Right lobe of liver (tissue), 6 donors: ENCODE measurements around the gene GPC5. TPM values are rescaled to one million over a fixed set of nuclear protein-coding genes. Genes with fewer than 3 reads are reported as not detected.

Experiments used
- ATAC-seq, 4 donors: fragments of 200-7000 bp; cut with Tn5 transposase; one replicate each; pipeline ENCODE4 v1.9.1; 2020; ENCODE audit warnings: mild to moderate bottlenecking in 4 of 4, moderate library complexity in 4 of 4
- DNase-seq, 3 donors: peaks; one replicate each; pipeline ENCODE4 v3.0.0-alpha.2; 2020
- H3K27ac ChIP-seq, 3 donors: fragments of 200-600 bp; one replicate each; pipeline ENCODE4 v1.8.0; 2022
- H3K27me3 ChIP-seq, 2 donors: fragments of 200-600 bp; one replicate each; pipeline ENCODE4 v1.8.0; 2022
- H3K36me3 ChIP-seq, 4 donors: fragments of 200-600 bp; sonication (generic) in 1 of 4; one replicate each; pipeline versions ENCODE4 v1.5.1 to v1.8.0; 2017 to 2022; ENCODE audit warnings: control low read depth in 1 of 4
- H3K4me1 ChIP-seq, 4 donors: fragments of 200-600 bp; sonication (generic) in 1 of 4; one replicate each; pipeline versions ENCODE4 v1.5.1 to v1.8.0; 2017 to 2022; ENCODE audit warnings: control low read depth in 1 of 4
- H3K4me3 ChIP-seq, 3 donors: fragments of 200-600 bp; one replicate each; pipeline ENCODE4 v1.8.0; 2022
- H3K9me3 ChIP-seq, 4 donors: fragments of 200-600 bp; sonication (generic) in 1 of 4; one replicate each; pipeline versions ENCODE4 v1.5.1 to v1.8.0; 2017 to 2022; ENCODE audit warnings: control low read depth in 1 of 4
- POLR2A ChIP-seq: fragments of 450-650 bp; IDR thresholded peaks from one replicate; pipeline ENCODE4 v1.6.1; 2017; ENCODE audit warnings: antibody characterized with exemption, mild to moderate bottlenecking
- WGBS: methylation state at CpG from one replicate; pipeline ENCODE4 v1.1.6; 2018; ENCODE audit warnings: low coverage, low lambda C conversion rate; ENCODE audit not compliant: insufficient coverage; ENCODE audit errors: missing lambda C conversion rate; 5-methylcytosine and 5-hydroxymethylcytosine counted together
- intact Hi-C, 2 donors: fragments of 100-400 bp; cut with DNase I; formaldehyde crosslinking; loops; one replicate each; pipeline versions ENCODE4 v1.11.2 to v1.14.1; 2022
- total RNA-seq, 6 experiments: library from RNA; depleted of rRNA in 2 of 6; stranded (reverse); fragments of >200 nt in 2 of 6; fragmentation: NEBNext Ultra II Directional in 3 of 6; extraction: Animal tissue kit (Norgen Biotek cat#: 25700) in 3 of 6; gene quantifications; one replicate each; pipeline versions ENCODE4 v1.1.0 to v1.2.4, GENCODE V29; 2016 to 2023
- TF ChIP-seq, protein P1 (sequence below), 4 donors: fragments of 200-600 bp in 3 of 4; fragments of 450-650 bp in 1 of 4; IDR thresholded peaks; one replicate each; pipeline versions ENCODE4 v1.5.1 to v1.8.0; 2016 to 2022; ENCODE audit warnings: antibody characterized with exemption in 4 of 4, mild to moderate bottlenecking in 2 of 4
- donor health status: DM: no; HTN: yes; CAD: no.
- donor health status: DM: no; HTN: no; CAD: no.
- donor health status: DM: no; HTN: no; CAD: no.
- donor health status: DM: no; HTN: yes; CAD: no.
- donor health status: DM: no; HTN: yes; CAD: no.

The GPC5 gene
- total RNA-seq, 6 experiments from 2014 or later: 0.12 to 0.99 (median 0.66) TPM

DNA sequence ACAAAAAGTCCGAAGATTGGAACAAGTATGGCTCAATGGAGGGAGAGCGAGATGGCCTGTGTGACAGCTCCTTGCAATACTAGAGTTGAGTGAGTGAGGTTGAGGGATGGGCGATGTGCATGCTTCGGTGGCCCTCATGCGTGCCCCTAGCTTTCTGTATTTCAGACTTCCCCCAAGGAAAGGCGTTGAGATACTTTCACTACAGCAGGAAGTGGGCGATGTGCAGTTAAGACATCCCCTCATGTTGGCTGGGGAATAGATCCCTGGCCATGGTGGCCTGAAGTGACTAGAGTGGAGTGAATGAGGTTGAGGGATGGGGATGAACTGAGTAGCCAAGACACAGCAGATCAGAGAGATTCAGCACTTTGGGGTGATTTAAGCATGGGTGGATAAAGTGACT lies 1194.3 kb downstream of the GPC5 start:
- ATAC-seq (no peak), DNase-seq (no peak)
- Histone ChIP-seq H3K27ac (no peak overlapping the region), H3K36me3 (no peaks in the 10 kb centered on the region), H3K27me3 (no peaks in the 10 kb centered on the region), H3K4me1 (no peaks in the 10 kb centered on the region), H3K9me3 (no peaks in the 10 kb centered on the region), H3K4me3 (no peak overlapping the region)
- intact Hi-C loops: no loop called here
- TF ChIP-seq, protein P1, sequence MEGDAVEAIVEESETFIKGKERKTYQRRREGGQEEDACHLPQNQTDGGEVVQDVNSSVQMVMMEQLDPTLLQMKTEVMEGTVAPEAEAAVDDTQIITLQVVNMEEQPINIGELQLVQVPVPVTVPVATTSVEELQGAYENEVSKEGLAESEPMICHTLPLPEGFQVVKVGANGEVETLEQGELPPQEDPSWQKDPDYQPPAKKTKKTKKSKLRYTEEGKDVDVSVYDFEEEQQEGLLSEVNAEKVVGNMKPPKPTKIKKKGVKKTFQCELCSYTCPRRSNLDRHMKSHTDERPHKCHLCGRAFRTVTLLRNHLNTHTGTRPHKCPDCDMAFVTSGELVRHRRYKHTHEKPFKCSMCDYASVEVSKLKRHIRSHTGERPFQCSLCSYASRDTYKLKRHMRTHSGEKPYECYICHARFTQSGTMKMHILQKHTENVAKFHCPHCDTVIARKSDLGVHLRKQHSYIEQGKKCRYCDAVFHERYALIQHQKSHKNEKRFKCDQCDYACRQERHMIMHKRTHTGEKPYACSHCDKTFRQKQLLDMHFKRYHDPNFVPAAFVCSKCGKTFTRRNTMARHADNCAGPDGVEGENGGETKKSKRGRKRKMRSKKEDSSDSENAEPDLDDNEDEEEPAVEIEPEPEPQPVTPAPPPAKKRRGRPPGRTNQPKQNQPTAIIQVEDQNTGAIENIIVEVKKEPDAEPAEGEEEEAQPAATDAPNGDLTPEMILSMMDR (IDR thresholded peaks at IDR 0.05): no peak
- TF ChIP-seq POLR2A: no peak
- 89% methylated on average over 6 of the region's 7 CpGs for whole genome bisulfite sequencing

- Histone ChIP-seq H3K4me3 (no peak overlapping the region), H3K9me3 (no peaks in the 10 kb centered on the region), H3K27ac (no peak overlapping the region), H3K36me3 (no peaks in the 10 kb centered on the region), H3K27me3 (no peaks in the 10 kb centered on the region), H3K4me1 (no peaks in the 10 kb centered on the region)
- intact Hi-C loops: no loop called here
- TF ChIP-seq, protein P1 (IDR thresholded peaks at IDR 0.05): no peak
- no peak for TF ChIP-seq POLR2A
- 45% methylated on average over 1 of the region's 1 CpG for WGBS
- no peak for ATAC-seq
- DNase-seq: no peak
Observed at GRCh38 chr13:92602560-92602959, 1204.1 kb downstream of the GPC5 start.

GRCh38 chr13:92609376-92609775 lies 1211.0 kb downstream of the GPC5 start:
- H3K4me1 ChIP-seq: no peaks in the 10 kb centered on the region
- intact Hi-C loops: no loop called here
- H3K27ac ChIP-seq: no peak overlapping the region
- H3K27me3 ChIP-seq: no peaks in the 10 kb centered on the region
- no peak for DNase-seq
- ATAC-seq: no peak
- H3K9me3 ChIP-seq: no peaks in the 10 kb centered on the region
- H3K4me3 ChIP-seq: no peak overlapping the region
- TF ChIP-seq, protein P1 (IDR thresholded peaks at IDR 0.05): no peak
- TF ChIP-seq POLR2A: no peak
- no peaks in the 10 kb centered on the region for H3K36me3 ChIP-seq
- WGBS: 57% methylated on average over 2 of the region's 2 CpGs

DNA sequence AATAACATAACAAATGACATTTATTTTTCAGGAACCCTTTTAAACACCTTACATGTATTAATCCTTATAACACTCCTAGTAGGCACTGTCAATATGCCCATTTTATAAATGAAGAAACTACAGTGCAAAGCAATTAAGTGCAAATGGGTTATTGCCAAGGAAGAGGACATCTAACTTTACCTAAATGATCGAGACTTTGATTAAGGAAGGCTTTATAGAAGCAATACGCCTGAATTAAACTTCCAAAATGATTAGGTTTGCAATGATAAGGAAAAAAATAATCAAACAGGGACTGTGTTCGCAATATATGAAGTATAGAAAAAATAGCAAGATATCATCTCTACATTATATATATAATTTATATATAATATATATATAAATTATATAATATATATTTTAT lies 1214.5 kb downstream of the GPC5 start:
- ATAC-seq (no peak), DNase-seq (no peak)
- no peaks in the 10 kb centered on the region for H3K9me3 ChIP-seq
- H3K4me3 ChIP-seq: no peak overlapping the region
- TF ChIP-seq, protein P1 (IDR thresholded peaks at IDR 0.05): no peak
- no peak for TF ChIP-seq POLR2A
- no peaks in the 10 kb centered on the region for H3K36me3 ChIP-seq
- no peaks in the 10 kb centered on the region for H3K27me3 ChIP-seq
- intact Hi-C loops: no loop called here
- no peak overlapping the region for H3K27ac ChIP-seq
- H3K4me1 ChIP-seq: no peaks in the 10 kb centered on the region
- WGBS: 91% methylated on average over 3 of the region's 3 CpGs

- intact Hi-C loops: no loop called here
- H3K36me3 ChIP-seq: no peaks in the 10 kb centered on the region
- no peak overlapping the region for H3K4me3 ChIP-seq
- ATAC-seq (no peak), DNase-seq (no peak)
- H3K27me3 ChIP-seq: no peaks in the 10 kb centered on the region
- no peaks in the 10 kb centered on the region for H3K9me3 ChIP-seq
- TF ChIP-seq, protein P1 (IDR thresholded peaks at IDR 0.05): no peak
- TF ChIP-seq POLR2A: no peak
- no peak overlapping the region for H3K27ac ChIP-seq
- no peaks in the 10 kb centered on the region for H3K4me1 ChIP-seq
Observed at GRCh38 chr13:92613921-92614320, 1215.5 kb downstream of the GPC5 start.
